ENCODE data around the gene CHRNA3. TPM values are rescaled to one million over a fixed set of nuclear protein-coding genes. Genes with fewer than 3 reads are reported as not detected.

The CHRNA3 gene
- polyA plus RNA-seq, 4 donors = 0.89 to 1.5 (median 1.5) TPM

DNA sequence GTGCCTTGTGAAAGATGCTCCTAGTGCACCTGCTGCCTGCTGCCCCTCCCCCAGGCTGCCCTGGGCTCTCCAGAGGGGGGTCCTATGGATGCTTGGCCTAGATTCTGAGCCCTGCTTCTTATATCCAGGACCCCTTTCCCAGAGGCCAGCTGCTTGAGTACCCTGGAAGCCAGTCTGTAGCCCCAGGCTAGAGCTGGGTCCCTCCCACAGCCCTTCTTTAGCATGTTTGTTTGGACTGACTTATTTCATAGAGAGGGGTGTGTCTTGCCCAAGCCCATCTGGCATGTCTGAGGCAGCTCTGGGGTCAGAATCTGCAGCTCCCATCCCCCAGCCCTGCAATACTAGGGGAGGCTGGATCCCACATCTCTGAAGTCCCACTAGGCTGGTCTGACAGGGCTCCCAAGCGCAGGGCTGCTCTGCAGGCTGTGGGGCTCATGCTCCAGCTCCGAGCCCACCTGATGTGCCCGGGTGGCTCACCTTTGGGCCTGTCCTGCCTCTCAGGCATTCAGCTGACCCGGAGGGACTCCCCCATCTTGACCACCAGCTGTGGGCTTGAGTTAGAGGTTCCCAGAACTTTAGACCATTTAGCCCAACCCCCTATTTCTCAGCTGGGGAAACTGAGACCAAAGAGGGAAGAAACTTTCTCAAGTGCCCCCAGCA, 17.1 kb upstream of the CHRNA3 start:
- no peak for DNase-seq (ENCODE audit: low read depth in 4 of 4, low spot score in 3 of 4)

DNA sequence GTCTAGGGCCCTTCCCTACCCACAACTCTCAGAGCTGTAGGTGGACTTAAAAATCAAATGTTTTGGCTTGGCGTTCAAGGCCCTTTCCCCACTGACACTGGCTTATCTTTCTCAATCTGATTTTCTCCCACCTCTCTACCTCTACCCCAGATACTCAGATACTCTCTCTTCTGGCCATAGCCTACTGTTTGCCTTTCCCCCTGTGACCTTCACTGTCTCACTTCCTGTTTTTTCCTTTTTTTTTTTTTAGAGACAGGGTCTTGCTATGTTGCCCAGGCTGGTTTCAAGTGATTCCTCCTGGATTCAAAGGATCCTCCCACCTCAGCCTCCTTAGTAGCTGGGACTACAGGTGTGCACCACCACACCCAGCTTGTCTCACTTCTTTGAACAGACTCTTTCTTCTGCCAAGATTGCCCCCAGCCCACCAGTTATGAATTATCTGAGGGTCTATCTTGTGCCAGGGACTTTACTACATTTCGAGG, 15.6 kb upstream of the CHRNA3 start:
- no peak for DNase-seq (ENCODE audit: low read depth in 4 of 4, low spot score in 3 of 4)

- no peak for DNase-seq (ENCODE audit: low read depth in 4 of 4, low spot score in 3 of 4)
Measured at GRCh38 chr15:78635346-78635745, 14.6 kb upstream of the CHRNA3 start.

DNA sequence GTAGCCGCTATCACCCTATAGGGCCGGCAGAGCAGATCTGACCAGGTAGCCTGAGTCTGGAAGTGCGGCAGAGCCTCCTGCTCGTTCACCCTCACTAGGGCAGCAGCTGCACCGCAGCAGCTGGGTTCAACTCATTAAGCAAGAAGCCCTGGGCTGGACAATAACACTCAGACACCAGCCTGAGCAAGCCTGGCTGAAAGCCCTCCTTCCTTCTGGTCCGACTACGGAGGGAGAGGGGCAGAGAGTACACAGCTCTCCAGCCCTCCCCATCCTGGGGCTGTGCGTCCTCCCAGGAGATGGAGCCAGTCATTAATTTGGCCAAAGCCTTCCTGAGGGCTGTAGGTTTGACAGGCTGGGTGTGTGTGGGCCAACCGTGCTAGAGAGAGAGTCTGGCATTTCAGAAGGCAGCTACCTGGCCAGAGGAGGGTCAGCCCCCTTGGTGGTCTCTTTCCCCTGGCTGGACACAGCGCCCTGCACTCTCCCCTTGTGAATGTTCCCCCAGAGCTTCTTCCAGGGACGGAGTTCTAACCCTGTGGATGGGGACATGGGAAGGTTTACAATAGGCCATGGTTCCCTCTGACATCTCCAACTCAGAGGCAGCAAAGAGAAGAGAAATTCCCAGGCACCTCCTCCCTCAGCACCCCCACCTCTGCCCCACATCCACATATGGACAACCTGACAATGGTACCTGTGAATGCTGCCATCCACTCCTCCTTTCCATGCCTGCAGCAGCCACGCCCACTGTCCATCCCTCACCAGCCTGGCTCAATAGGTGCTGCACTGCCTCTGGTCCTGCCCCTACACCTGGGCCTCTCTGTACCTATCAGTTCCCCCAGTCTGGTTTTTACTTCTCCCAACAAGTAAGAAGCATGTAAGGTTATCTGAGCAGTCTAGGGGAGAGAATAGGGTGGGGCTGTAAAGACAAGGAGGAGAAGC, 13.7 kb upstream of the CHRNA3 start:
- no peak for DNase-seq (ENCODE audit: low read depth in 4 of 4, low spot score in 3 of 4)

- DNase-seq (ENCODE audit: low read depth in 4 of 4, low spot score in 3 of 4) = no peak
Measured at GRCh38 chr15:78633348-78633747, 12.6 kb upstream of the CHRNA3 start.

- no peak for DNase-seq (ENCODE audit: low read depth in 4 of 4, low spot score in 3 of 4)
Measured at GRCh38 chr15:78630886-78631633, 10.3 kb upstream of the CHRNA3 start.

DNA sequence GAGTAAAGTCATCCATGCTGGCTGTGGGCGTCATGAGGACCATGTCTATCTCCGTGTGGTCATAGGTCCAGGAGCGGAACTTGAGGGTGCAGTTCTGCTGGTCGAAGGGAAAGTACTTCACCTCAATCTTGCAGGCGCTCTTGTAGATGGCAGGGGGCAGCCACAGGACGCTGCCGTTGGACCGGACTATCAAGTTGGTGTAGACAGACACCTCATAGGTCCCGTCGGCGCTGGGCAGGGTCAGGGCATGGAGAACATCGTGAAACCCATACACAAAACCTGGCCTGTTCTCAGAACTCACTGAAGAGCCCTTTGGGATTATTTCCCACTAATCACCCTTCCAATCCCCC, 8.9 kb upstream of the CHRNA3 start:
- no peak for DNase-seq (ENCODE audit: low read depth in 4 of 4, low spot score in 3 of 4)

GRCh38 chr15:78629031-78629715, 8.4 kb upstream of the CHRNA3 start:
- DNase-seq (ENCODE audit: low read depth in 4 of 4, low spot score in 3 of 4) = no peak

GRCh38 chr15:78628227-78628626, 7.4 kb upstream of the CHRNA3 start:
- DNase-seq (ENCODE audit: low read depth in 4 of 4, low spot score in 3 of 4) = no peak

DNA sequence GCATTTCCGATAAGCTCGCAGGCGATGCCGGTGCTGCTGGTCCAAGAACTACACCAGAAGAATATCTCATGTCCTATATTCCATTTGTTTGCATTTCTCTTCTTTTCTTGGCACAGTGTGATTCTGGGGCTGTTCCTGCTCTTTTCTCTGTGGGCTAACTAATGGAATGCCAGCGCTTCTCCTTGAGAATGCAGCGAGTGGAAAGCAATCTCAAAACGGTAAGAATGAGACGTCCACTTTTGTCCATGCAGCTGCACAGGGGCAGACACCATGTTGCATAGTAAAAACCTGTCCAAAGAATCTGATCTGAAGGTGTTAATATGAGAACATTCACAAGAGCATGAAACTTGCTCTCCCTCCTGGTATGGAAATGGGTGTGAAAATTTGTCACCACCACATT, 6.6 kb upstream of the CHRNA3 start:
- no peak for DNase-seq (ENCODE audit: low read depth in 4 of 4, low spot score in 3 of 4)

DNA sequence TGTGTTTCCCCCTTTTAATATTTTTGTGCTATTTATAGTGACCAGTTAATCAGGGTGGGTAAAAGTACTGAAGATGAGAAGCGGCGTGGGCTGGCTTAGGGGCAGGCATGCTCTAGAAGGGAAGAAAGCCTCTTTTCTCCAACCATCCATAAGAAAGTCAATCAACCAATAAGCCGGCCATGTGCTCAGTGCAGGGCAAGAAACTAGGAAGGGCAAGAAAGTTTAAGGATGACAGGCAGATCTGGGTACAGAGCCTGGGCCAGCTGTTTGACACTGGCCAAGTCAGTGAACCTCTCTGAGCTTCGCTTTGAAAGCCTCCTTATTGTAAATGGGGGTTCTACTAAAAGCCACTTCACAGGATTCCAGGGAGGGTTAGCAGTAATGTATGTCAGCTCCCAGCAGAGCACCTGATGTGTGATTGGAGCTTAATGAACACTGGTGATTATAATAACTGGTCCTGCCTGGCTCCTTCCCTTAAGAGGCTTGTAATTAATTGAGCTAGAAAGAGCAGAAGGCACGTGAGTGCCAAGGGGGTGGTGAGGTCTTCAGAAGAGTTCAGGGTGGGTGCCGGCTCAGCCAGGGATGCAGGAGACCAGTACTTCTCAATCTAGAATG, 5.7 kb upstream of the CHRNA3 start:
- DNase-seq (ENCODE audit: low read depth in 4 of 4, low spot score in 3 of 4) = no peak

DNA sequence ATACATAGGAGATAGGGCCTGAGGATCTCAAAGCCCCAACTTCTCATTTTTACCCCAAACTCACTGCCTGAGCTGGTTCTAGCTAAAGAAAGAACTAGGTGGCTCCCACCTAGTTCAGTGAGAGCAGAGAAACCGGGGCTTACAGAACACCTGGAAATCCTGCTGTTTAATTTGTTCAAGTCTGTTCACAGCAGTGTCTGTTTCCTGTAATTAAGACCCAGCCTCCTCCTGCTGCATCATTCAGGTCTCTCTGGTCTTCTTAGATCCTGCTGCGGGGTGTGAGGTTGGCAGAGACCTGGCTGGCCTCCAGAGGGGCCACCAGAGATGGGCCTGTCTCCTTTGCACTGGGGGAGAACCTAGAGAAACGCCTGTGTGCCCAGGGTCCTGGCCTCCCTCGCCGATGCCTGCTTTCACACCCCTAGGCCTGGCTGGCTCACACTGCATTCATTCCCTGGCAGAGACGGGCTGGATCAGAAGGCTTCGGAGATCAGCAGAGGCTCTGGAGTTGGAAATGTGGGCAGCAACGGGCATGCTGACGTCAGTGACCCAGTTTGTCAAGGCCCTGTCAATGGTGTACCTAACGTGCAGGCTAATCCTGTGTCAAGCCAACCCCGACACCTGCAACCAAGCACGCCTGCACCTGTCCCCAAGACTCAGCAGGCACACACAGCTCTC, 4.9 kb upstream of the CHRNA3 start:
- no peak for DNase-seq (ENCODE audit: low read depth in 4 of 4, low spot score in 3 of 4)

GRCh38 chr15:78624651-78625590, 4.1 kb upstream of the CHRNA3 start:
- no peak for DNase-seq (ENCODE audit: low read depth in 4 of 4, low spot score in 3 of 4)

DNA sequence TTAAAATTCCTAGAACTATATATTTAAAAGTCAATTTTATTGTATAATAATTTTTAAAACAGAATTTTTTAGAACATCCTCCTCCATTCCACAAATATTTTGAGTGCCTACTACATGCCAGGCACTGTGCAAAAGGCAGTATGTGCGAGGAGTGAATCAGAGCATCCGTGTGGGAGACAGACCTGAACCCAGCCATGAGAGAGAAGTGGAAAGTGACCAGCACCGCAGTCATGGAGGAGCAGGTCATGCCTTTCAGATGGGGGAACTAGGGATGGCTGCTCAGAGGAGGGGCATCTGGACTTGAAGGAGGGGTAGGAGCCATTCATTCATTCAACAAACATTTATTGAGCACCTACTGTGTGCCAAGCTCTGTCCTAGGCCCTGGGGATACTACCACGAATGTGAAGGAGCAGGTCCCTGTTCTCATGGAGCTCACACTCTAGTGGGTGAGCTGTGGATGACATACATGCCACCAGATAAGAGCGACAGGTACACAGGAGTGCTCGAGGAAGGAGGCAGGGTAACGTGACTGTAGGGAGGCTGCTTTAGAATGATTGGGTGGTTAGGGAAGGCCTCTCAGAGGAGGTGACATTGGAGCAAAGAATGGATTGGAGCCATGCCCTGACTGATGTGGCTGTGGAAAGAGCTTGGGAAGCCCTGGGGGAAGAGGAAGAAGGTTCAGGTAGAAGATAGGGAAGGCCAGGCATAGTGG, 3.1 kb upstream of the CHRNA3 start:
- DNase-seq (ENCODE audit: low read depth in 4 of 4, low spot score in 3 of 4) = no peak

DNA sequence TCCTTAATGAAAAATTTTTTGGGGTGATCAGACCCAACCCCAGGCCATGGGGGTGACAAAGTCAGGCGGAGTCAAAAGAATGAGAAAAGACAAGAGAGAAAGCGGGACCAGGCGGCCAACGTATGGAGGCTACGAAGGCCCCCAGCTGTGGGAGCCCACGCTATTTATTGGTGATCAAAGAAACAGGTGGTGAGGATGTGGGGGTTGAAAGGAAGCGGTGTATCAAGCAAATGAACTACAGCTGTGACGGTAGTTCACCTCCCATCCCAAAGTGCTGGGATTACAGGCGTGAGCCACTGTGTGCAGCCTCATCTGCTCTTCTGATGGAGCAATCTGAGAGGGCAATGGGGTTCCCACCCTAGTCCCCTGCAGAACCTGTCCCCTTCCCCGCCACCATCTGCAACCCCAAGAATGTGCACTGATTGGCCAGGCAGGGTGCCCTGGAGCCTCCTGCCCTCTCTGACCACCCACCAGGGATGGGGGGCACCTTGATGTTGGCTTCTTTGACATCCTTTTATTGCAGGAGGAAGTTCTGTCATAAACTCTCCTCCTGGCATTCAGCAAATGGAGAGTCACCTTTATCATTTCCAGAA, 1.1 kb upstream of the CHRNA3 start:
- DNase-seq (ENCODE audit: low read depth in 4 of 4, low spot score in 3 of 4) = no peak

DNA sequence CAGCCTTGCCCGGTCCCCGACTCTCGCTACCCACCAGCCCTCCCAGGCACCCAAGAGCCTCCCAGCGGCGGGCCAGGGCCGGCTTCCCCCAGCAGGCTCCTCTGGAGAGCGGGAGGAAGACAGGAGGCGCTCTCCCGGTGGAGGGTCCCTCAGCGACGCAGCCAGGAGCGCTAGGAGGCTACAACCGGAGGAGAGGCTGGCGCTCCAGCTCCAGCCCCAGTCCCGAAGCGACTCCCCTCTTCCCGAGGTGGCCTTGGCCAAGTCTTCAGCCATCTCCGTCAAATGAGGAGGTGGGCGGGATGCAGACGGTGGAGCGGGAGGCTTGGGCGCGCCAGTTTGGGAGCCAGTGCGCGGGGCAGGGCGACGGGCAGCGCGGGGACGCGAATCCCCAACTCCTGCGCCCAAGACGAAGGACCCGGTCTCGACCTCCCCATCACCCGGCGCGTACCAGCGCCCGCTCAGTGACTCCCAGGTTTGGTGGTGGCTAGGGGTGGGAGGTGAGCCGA, 722 bp downstream of the CHRNA3 start:
- no peak for DNase-seq (ENCODE audit: low read depth in 4 of 4, low spot score in 3 of 4)

Measured in left renal pelvis (tissue), 4 donors.